ENCODE results near the gene TAF6. TPM values are rescaled to one million over a fixed set of nuclear protein-coding genes. Genes with fewer than 3 reads are reported as not detected.

Gene TAF6
- total and polyA plus RNA-seq, 9 of the 15 experiments (the other 6 are each of a cell fraction or from before 2014, with no cell fraction given) = 0.78 to 78.7 (median 21.3) TPM

- TF ChIP-seq FOXP4 (CRISPR knock-in tag; IDR thresholded peaks at IDR 0.05; ENCODE audit: borderline replicate concordance) (no peak), GABPA (tag; conservative IDR thresholded peaks at IDR 0.05; ENCODE audit: low read depth) (peak; percentile 57; the same call in 1 of the 2 replicates), CEBPG (CRISPR knock-in tag; IDR thresholded peaks at IDR 0.05) (no peak), CEBPG (tag; conservative IDR thresholded peaks at IDR 0.05 in 1 of 2, IDR thresholded peaks at IDR 0.05 in 1 of 2) (no peak), ZNF507 (tag; conservative IDR thresholded peaks at IDR 0.05) (no peak), HDAC6 (IDR thresholded peaks at IDR 0.05; ENCODE audit: low read depth, low read length) (no peak), ZNF449 (CRISPR knock-in tag; IDR thresholded peaks at IDR 0.05) (no peak), MIER1 (IDR thresholded peaks at IDR 0.05; ENCODE audit: low read depth) (no peak), ZNF23 (CRISPR knock-in tag; IDR thresholded peaks at IDR 0.05) (0 out of 2 replicates have a peak, but pooled peaks have one; percentile 65), DNMT1 (IDR thresholded peaks at IDR 0.05) (peak; percentile 81; the same call in 1 of the 2 replicates), ZNF24 (IDR thresholded peaks at IDR 0.05) (no peak), ZSCAN32 (CRISPR knock-in tag; IDR thresholded peaks at IDR 0.05) (0 out of 2 replicates have a peak, but pooled peaks have one; percentile 63), ZBTB2 (IDR thresholded peaks at IDR 0.05) (peak; percentile 99), CGGBP1 (CRISPR knock-in tag; IDR thresholded peaks at IDR 0.05) (peak; percentile 74; the same call in 1 of the 2 replicates), SLC30A9 (CRISPR knock-in tag; IDR thresholded peaks at IDR 0.05) (no peak), SNRNP70 (optimal IDR thresholded peaks at IDR 0.05; ENCODE audit: low read depth, low read length) (peak; percentile 55), PHTF2 (CRISPR knock-in tag; IDR thresholded peaks at IDR 0.05) (no peak), ZNF274 (IDR thresholded peaks at IDR 0.05; ENCODE audit: borderline replicate concordance, low read depth, low read length) (no peak), BMI1 (IDR thresholded peaks at IDR 0.05; ENCODE audit: low read length) (peak; percentile 97), ZBTB43 (CRISPR knock-in tag; IDR thresholded peaks at IDR 0.05) (0 out of 2 replicates have a peak, but pooled peaks have one; percentile 24)
These were observed at the start of gene TAF6, which contains the start of gene CNPY4 (continued) for GRCh38 chr7:100119072-100119969.

Measured in K562 (cell line).